Activated CD4-positive, alpha-beta T cell treated with anti-CD3 and anti-CD28 coated beads, Interleukin-2, amount 50 U/mL, for 1 hour (primary cell): ENCODE measurements around the gene C19orf12.

ENCODE experiments used
- DNase-seq: peaks from one replicate; pipeline ENCODE4 v3.0.0-alpha.2; 2020

C19orf12 gene

GRCh38 chr19:29714953-29715700, at the start of gene C19orf12:
Gene C19orf12 (minus strand): TSS chr19:29715261. CDS start chr19:29708413, 6,848 bp downstream.
- peak; percentile 46 for DNase-seq

DNA sequence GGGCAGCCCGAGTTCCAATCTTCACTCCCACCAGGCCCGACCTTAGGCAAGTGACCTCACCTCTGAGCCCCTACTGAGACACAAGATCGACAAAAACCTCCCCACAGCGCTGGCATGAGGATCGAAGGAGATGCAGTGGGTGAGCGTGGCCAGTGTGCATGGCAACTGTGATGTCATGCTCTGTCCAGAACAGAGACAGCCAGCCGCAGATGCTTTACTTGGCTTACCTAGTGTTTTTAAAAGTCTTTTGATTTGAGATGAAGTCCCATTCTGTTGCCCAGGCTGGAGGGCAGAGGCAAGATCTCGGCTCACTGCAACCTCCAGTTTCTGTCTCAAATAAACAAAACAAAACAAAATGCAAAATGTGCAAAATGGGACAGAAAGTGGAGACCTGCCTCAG, 49.3 kb upstream of the C19orf12 start:
- DNase-seq: no peak

DNA sequence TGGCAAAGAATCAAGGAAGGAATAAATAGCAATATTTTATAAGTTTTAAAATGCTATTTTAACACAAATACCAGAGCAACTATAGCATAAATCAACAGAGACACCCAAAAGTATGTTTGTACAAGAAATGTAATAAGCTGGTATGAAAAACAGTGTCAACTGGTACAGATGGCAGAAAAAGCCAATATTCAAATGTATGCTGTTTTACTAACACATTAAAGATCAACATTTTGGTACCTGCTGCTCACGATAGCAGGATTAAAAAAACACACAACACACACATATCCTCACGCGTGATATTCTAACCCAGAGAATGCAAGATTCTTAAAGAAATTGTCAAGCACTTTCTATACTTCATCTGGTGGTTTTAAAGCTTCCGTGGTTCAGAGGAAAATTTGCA, 48.1 kb upstream of the C19orf12 start:
- DNase-seq: no peak

DNA sequence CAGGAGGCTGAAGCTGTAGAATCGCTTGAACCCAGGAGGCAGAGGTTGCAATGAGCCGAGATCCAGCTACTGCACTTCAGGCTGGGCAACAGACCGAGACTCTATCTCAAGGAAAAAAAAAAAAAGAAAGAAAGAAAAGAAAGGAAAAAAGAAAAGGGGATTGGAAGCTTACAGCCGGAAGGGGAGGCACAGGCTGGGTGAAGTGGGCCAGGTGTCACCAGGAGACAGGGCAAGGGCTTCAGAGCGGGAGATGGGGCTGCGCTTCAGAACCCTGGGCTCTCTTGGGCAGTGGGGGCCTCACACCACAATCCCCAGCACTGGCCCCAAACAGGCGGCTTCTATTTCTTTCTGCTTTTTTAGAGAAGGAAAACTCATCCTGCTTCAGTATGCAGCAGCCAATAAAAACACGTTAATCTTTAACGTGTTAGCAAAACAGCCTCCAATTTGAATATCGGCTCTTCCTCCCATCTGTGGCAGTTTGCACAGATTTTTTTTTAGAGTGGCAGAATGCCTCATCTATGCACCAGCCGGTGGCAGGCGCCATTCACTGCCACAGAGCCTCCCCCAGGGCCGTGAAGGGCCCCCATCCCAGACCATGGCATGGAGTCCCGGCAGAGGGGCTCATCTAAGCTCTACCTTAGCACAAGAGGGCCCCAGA, 46.6 kb upstream of the C19orf12 start:
- no peak for DNase-seq

DNA sequence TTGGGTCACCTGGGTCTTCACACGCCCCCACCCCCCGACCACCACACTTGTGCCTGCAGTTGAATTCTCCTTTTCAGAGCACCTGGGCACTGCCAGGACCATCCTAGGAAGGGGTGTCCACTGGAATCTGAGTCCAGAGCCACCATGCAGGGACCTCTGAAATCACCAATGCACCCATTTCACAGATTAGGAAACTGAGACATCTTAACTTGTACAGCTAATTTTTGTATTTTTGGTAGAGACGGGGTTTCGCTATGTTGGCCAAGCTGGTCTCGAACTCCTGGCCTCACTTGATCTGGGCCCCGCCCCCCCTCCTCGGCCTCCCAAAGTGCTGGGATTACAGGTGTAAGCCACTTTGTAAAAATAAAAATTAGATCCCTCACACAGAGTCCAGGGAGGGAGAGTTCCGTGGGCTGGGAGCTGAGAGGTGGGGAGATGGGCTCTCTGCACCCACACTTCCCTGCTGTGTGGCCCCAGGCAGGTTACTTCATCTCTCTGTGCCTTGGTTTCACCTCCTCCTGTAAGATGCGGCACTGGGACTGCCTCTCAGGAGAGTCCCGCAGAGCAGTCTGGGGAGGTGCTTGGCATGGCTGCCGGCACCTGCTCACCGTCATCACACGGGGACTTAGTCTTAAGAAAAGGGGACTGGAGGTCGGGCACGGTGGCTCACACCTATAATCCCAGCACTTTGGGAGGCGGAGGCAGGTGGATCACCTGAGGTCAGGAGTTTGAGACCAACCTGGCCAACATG, 45.9 kb upstream of the C19orf12 start:
- DNase-seq: no peak

DNA sequence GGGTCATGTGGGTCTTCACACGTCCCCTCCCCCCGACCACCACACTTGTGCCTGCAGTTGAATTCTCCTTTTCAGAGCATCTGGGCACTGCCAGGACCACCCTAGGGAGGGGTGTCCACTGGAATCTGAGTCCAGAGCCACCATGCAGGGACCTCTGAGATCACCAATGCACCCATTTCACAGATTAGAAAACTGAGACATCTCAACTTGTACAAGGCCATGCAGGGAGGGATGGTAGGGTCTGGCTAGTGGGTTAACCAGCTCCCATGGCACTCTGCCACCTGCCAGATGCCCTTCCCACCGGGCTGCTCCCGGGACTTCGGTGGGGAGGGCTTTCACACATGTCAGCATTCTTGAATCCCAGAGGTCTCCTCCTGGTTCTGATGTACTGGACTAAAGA, 44.3 kb upstream of the C19orf12 start:
- DNase-seq: no peak

- no peak for DNase-seq
Measured at GRCh38 chr19:29758863-29759262, 43.8 kb upstream of the C19orf12 start.

GRCh38 chr19:29757551-29757950, 42.5 kb upstream of the C19orf12 start:
- no peak for DNase-seq

DNA sequence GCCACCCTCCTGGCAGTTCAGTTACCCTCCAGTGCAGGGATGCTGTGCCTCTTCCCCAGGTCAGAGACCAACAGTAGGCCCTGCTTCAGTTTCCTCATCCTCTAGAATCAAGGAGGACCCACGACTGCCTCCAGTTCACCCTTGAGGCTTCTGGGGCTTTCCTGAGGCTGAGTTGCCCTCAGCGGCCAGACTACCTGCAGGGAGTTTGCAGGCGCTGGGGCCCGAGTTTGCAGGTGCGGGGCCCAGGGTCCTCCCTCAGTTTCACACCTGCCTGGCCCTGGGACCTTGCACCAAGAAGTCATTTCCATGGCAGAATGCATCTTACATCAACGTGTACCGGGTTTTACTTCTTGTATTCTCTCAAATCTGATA, 38.9 kb upstream of the C19orf12 start:
- DNase-seq: no peak

GRCh38 chr19:29753190-29753933, 38.3 kb upstream of the C19orf12 start:
- no peak for DNase-seq

DNA sequence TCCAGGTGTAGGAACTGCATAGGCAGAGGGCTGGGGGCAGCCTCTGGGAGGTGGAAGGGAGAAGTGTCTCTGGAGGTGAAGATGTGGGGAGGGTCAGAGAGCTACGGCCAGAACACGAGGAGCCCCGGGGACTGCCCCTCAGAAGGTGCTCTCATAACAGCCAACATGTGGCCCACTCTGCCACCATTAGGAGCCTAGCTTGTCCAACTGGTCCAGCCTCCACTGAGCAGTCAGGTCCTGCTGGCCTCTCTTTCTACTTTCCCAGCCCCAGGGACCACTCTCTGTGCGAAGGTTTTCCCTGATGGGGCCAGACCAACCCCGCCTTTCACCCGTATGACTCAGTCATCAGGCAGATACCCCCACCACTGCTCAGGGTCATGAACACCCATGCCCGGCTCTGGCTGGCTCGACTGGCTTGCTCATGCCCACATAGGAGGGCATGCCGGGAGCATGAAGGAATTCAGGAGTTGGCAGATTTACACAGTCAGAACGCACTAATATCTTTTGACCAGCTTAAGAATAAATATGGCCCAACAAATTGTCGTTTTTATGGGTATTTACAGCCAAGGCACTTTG, 37.5 kb upstream of the C19orf12 start:
- no peak for DNase-seq

- no peak for DNase-seq
Measured at GRCh38 chr19:29751932-29752331, 36.9 kb upstream of the C19orf12 start.

- DNase-seq: no peak
Measured at GRCh38 chr19:29750001-29750400, 34.9 kb upstream of the C19orf12 start.

DNA sequence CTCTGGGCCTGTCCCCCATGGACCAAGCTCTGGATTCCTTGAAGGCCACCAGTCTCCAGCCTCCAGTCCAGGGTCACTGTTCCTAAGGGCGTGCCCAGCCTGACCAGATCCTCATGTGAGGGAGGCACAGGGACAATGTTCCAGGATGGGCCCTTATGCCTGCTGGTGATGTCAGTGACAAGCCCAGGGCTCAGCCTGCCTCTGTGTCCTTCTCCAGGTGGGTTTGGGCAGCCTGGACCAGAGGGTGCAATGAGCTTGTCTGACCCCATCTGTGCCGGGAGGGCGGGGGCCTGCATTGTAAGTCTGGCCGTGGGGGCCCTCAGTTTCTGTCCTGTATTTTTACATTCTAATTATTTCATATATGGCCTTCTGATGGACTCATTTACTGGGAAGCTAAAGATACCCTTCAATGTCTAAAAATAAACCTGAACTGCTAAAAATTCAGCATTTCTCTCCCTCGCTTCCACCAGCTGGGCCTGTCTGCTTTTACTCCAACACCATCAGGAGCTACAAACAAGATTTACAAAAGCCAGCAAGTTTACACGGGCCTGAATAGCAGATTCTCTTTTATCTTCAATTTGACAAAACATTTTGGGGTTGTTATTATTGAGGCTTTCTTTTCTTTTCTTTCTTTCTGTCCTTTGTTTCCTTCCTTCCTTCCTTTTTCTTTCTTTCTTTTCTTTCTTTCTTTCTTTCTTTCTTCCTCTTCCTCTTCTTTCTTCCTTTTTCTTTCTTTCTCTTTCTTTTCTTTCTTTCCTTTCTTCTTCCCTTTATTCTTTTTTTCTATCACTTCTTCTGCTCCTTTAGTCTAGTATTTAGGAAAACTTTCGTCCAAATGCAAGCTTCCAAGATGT, 34.2 kb upstream of the C19orf12 start:
- DNase-seq: no peak

GRCh38 chr19:29745253-29745652, 30.2 kb upstream of the C19orf12 start:
- DNase-seq: no peak

GRCh38 chr19:29743681-29744080, 28.6 kb upstream of the C19orf12 start:
- no peak for DNase-seq

DNA sequence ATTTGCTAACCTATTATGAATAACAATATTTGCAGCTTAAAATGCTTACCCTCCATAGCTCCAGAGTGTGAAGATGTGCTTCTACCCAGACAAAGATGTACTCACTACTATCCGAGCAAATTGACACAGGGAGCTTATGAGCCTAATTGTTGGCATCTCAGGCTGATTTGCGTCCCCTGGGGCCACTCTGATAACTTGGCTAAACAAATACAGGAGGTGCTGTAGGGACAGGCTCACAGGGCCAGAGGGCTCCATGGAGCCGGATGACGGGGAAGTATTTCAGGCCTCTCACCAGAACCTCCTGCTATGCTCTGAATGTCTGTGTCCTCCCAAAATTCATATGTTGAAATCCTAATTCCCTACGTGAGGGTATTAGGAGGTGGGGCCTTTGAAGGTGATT, 26.7 kb upstream of the C19orf12 start:
- no peak for DNase-seq

DNA sequence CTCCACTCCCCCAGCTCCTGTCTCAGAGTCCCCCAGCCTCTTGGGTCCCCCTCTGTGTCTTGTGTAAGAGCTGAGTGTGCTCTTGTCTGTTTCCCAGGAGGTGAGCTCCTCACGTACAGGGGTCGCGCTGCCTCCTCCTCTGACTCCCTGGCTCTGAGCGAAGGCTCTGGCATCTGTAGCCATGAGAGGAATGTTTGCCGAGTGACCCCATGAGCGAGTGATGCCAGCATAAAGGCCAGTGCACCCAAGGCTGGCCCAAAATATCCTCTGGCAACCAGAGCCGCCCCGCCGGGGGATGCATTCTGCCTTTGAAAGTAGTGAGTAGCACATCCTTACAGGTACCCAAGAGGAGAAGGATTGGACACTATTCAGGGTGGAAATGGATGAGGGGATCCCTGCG, 26.2 kb upstream of the C19orf12 start:
- DNase-seq: no peak

- DNase-seq: no peak
Measured at GRCh38 chr19:29737461-29738000, 22.5 kb upstream of the C19orf12 start.

DNA sequence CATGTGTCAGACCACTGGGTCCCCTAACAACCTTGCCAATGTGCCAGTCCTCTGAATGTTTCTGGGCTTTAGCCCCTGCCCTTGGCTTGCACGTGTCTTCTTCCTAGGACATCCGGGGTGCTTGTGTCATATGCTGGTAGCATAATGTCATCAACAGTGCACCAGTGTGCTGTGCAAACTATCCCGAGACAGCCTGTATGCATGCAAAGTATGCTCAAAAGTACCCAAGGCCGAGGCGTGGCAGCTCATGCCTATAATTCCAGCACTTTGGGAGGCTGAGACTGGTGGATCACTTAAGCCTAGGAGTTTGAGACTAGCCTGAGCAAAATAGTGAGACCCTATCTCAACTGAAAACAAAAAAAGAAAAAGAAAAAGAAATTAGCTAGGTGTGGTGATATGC, 20.8 kb upstream of the C19orf12 start:
- DNase-seq: no peak

- no peak for DNase-seq
Measured at GRCh38 chr19:29731331-29731850, 16.3 kb upstream of the C19orf12 start.
